Measurements from ENCODE around the gene AOC3. TPM values are rescaled to one million over a fixed set of nuclear protein-coding genes. Genes with fewer than 3 reads are reported as not detected.
"Not testable (repeated sequence)": the region's sequence is repeated elsewhere in the genome, so short reads cannot be mapped to it uniquely, and the experiment has no call there.

Gene AOC3
- total RNA-seq, 1 donor from 2014 or later, result 16.2 TPM

GRCh38 chr17:42877037-42877436, 26.0 kb downstream of the AOC3 start:
- no peaks in the 10 kb centered on the region for H3K36me3 ChIP-seq (ENCODE audit: control insufficient read depth in 3 of 3, insufficient read depth in 3 of 3, low read length in 3 of 3)
- no peaks in the 10 kb centered on the region for H3K9me3 ChIP-seq (ENCODE audit: control insufficient read depth in 3 of 3, low read length in 3 of 3)
- H3K27ac ChIP-seq (ENCODE audit: low read depth, low read length), result no peak overlapping the region
- no peak overlapping the region for H3K9ac ChIP-seq (ENCODE audit: low read depth in 1 of 3, low read length in 3 of 3)
- H3K27me3 ChIP-seq (ENCODE audit: control insufficient read depth in 3 of 3, insufficient read depth in 3 of 3, low read length in 3 of 3), result peaks cover 0 to 11% (median 0%) of the 10 kb centered on the region in 3 donors
- H3K4me1 ChIP-seq (ENCODE audit: control insufficient read depth in 3 of 3, insufficient read depth in 3 of 3, low read length in 3 of 3), result no peaks in the 10 kb centered on the region
- no peak overlapping the region for H3K4me3 ChIP-seq (ENCODE audit: low read length in 3 of 3)

- H3K27ac ChIP-seq (ENCODE audit: low read depth, low read length), result no peak overlapping the region
- H3K27me3 ChIP-seq (ENCODE audit: control insufficient read depth in 3 of 3, insufficient read depth in 3 of 3, low read length in 3 of 3), result peaks cover 0 to 11% (median 0%) of the 10 kb centered on the region in 3 donors
- no peaks in the 10 kb centered on the region for H3K9me3 ChIP-seq (ENCODE audit: control insufficient read depth in 3 of 3, low read length in 3 of 3)
- no peak overlapping the region for H3K4me3 ChIP-seq (ENCODE audit: low read length in 3 of 3)
- H3K4me1 ChIP-seq (ENCODE audit: control insufficient read depth in 3 of 3, insufficient read depth in 3 of 3, low read length in 3 of 3), result no peaks in the 10 kb centered on the region
- no peak overlapping the region for H3K9ac ChIP-seq (ENCODE audit: low read depth in 1 of 3, low read length in 3 of 3)
- H3K36me3 ChIP-seq (ENCODE audit: control insufficient read depth in 3 of 3, insufficient read depth in 3 of 3, low read length in 3 of 3), result no peaks in the 10 kb centered on the region
Observed at GRCh38 chr17:42878123-42878880, 27.3 kb downstream of the AOC3 start.

- Histone ChIP-seq H3K36me3 (ENCODE audit: control insufficient read depth in 3 of 3, insufficient read depth in 3 of 3, low read length in 3 of 3) (no peaks in the 10 kb centered on the region), H3K9ac (ENCODE audit: low read depth in 1 of 3, low read length in 3 of 3) (no peak overlapping the region), H3K4me1 (ENCODE audit: control insufficient read depth in 3 of 3, insufficient read depth in 3 of 3, low read length in 3 of 3) (no peaks in the 10 kb centered on the region), H3K4me3 (ENCODE audit: low read length in 3 of 3) (no peak overlapping the region), H3K27me3 (ENCODE audit: control insufficient read depth in 3 of 3, insufficient read depth in 3 of 3, low read length in 3 of 3) (peaks cover 0 to 11% (median 0%) of the 10 kb centered on the region in 3 donors), H3K27ac (ENCODE audit: low read depth, low read length) (no peak overlapping the region), H3K9me3 (ENCODE audit: control insufficient read depth in 3 of 3, low read length in 3 of 3) (no peaks in the 10 kb centered on the region)
Observed at GRCh38 chr17:42878924-42879595, 28.1 kb downstream of the AOC3 start.

- H3K4me3 ChIP-seq (ENCODE audit: low read length in 3 of 3), result no peak overlapping the region
- H3K9ac ChIP-seq (ENCODE audit: low read depth in 1 of 3, low read length in 3 of 3), result no peak overlapping the region
- H3K27ac ChIP-seq (ENCODE audit: low read depth, low read length), result no peak overlapping the region
- no peaks in the 10 kb centered on the region for H3K4me1 ChIP-seq (ENCODE audit: control insufficient read depth in 3 of 3, insufficient read depth in 3 of 3, low read length in 3 of 3)
- H3K9me3 ChIP-seq (ENCODE audit: control insufficient read depth in 3 of 3, low read length in 3 of 3), result no peaks in the 10 kb centered on the region
- peaks cover 0 to 11% (median 0%) of the 10 kb centered on the region in 3 donors for H3K27me3 ChIP-seq (ENCODE audit: control insufficient read depth in 3 of 3, insufficient read depth in 3 of 3, low read length in 3 of 3)
- H3K36me3 ChIP-seq (ENCODE audit: control insufficient read depth in 3 of 3, insufficient read depth in 3 of 3, low read length in 3 of 3), result no peaks in the 10 kb centered on the region
Observed at GRCh38 chr17:42879596-42879985, 28.6 kb downstream of the AOC3 start.

- Histone ChIP-seq H3K27ac (ENCODE audit: low read depth, low read length) (no peak overlapping the region), H3K4me1 (ENCODE audit: control insufficient read depth in 3 of 3, insufficient read depth in 3 of 3, low read length in 3 of 3) (no peaks in the 10 kb centered on the region), H3K36me3 (ENCODE audit: control insufficient read depth in 3 of 3, insufficient read depth in 3 of 3, low read length in 3 of 3) (no peaks in the 10 kb centered on the region), H3K27me3 (ENCODE audit: control insufficient read depth in 3 of 3, insufficient read depth in 3 of 3, low read length in 3 of 3) (peaks cover 0 to 11% (median 0%) of the 10 kb centered on the region in 3 donors), H3K9me3 (ENCODE audit: control insufficient read depth in 3 of 3, low read length in 3 of 3) (no peaks in the 10 kb centered on the region), H3K4me3 (ENCODE audit: low read length in 3 of 3) (no peak overlapping the region), H3K9ac (ENCODE audit: low read depth in 1 of 3, low read length in 3 of 3) (no peak overlapping the region)
Observed at GRCh38 chr17:42880776-42881310, 29.8 kb downstream of the AOC3 start.

- H3K4me1 ChIP-seq (ENCODE audit: control insufficient read depth in 3 of 3, insufficient read depth in 3 of 3, low read length in 3 of 3); H3K9me3 ChIP-seq (ENCODE audit: control insufficient read depth in 3 of 3, low read length in 3 of 3); H3K36me3 ChIP-seq (ENCODE audit: control insufficient read depth in 3 of 3, insufficient read depth in 3 of 3, low read length in 3 of 3); H3K9ac ChIP-seq (ENCODE audit: low read depth in 1 of 3, low read length in 3 of 3); H3K27ac ChIP-seq (ENCODE audit: low read depth, low read length); H3K4me3 ChIP-seq (ENCODE audit: low read length in 3 of 3): not testable (repeated sequence)
- H3K27me3 ChIP-seq (ENCODE audit: control insufficient read depth in 3 of 3, insufficient read depth in 3 of 3, low read length in 3 of 3), result peaks cover 0 to 11% (median 0%) of the 10 kb centered on the region in 3 donors
Observed at GRCh38 chr17:42881706-42882105, 30.7 kb downstream of the AOC3 start.

DNA sequence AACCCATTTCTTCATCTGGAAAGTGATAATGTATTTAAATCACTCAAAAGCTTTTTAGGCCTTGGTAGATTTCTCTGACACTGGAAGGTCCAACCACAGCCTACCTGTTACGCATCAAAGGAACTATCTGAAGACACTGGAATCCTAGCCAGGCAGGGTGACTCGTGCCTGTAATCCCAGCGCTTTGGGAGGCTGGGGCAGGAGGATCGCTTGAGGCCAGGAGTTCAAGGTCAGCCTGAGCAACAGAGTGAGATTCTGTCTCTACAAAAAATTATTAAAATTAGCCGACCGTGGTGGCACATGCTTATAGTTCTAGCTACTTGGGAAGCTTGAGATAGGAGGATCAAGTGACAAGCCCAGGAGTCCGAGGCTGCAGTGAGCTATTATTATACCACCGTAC, 31.2 kb downstream of the AOC3 start:
- no peaks in the 10 kb centered on the region for H3K36me3 ChIP-seq (ENCODE audit: control insufficient read depth in 3 of 3, insufficient read depth in 3 of 3, low read length in 3 of 3)
- H3K9ac ChIP-seq (ENCODE audit: low read depth in 1 of 3, low read length in 3 of 3), result no peak overlapping the region
- peaks cover 0 to 11% (median 0%) of the 10 kb centered on the region in 3 donors for H3K27me3 ChIP-seq (ENCODE audit: control insufficient read depth in 3 of 3, insufficient read depth in 3 of 3, low read length in 3 of 3)
- H3K4me3 ChIP-seq (ENCODE audit: low read length in 3 of 3), result no peak overlapping the region
- peaks cover 5 to 8% (median 6%) of the 10 kb centered on the region in 3 donors for H3K4me1 ChIP-seq (ENCODE audit: control insufficient read depth in 3 of 3, insufficient read depth in 3 of 3, low read length in 3 of 3)
- no peak overlapping the region for H3K27ac ChIP-seq (ENCODE audit: low read depth, low read length)
- no peaks in the 10 kb centered on the region for H3K9me3 ChIP-seq (ENCODE audit: control insufficient read depth in 3 of 3, low read length in 3 of 3)

GRCh38 chr17:42883802-42884558, 33.0 kb downstream of the AOC3 start:
- no peaks in the 10 kb centered on the region for H3K36me3 ChIP-seq (ENCODE audit: control insufficient read depth in 3 of 3, insufficient read depth in 3 of 3, low read length in 3 of 3)
- peaks cover 5 to 8% (median 6%) of the 10 kb centered on the region in 3 donors for H3K4me1 ChIP-seq (ENCODE audit: control insufficient read depth in 3 of 3, insufficient read depth in 3 of 3, low read length in 3 of 3)
- H3K27me3 ChIP-seq (ENCODE audit: control insufficient read depth in 3 of 3, insufficient read depth in 3 of 3, low read length in 3 of 3), result no peaks in the 10 kb centered on the region
- H3K4me3 ChIP-seq (ENCODE audit: low read length in 3 of 3), result no peak overlapping the region
- no peaks in the 10 kb centered on the region for H3K9me3 ChIP-seq (ENCODE audit: control insufficient read depth in 3 of 3, low read length in 3 of 3)
- H3K27ac ChIP-seq (ENCODE audit: low read depth, low read length), result no peak overlapping the region
- H3K9ac ChIP-seq (ENCODE audit: low read depth in 1 of 3, low read length in 3 of 3), result no peak overlapping the region

GRCh38 chr17:42885806-42886205, 34.8 kb downstream of the AOC3 start:
- H3K27me3 ChIP-seq (ENCODE audit: control insufficient read depth in 3 of 3, insufficient read depth in 3 of 3, low read length in 3 of 3); H3K9ac ChIP-seq (ENCODE audit: low read depth in 1 of 3, low read length in 3 of 3); H3K4me3 ChIP-seq (ENCODE audit: low read length in 3 of 3); H3K4me1 ChIP-seq (ENCODE audit: control insufficient read depth in 3 of 3, insufficient read depth in 3 of 3, low read length in 3 of 3); H3K9me3 ChIP-seq (ENCODE audit: control insufficient read depth in 3 of 3, low read length in 3 of 3); H3K27ac ChIP-seq (ENCODE audit: low read depth, low read length); H3K36me3 ChIP-seq (ENCODE audit: control insufficient read depth in 3 of 3, insufficient read depth in 3 of 3, low read length in 3 of 3): not testable (repeated sequence)
